Muscle of arm (tissue), 12 donors: ENCODE results near the gene PWWP2A. TPM values are rescaled to one million over a fixed set of nuclear protein-coding genes. Genes with fewer than 3 reads are reported as not detected.

Source experiments
- DNase-seq: peaks from one replicate; pipeline ENCODE4 v3.0.0-alpha.2; 2013
- polyA plus RNA-seq, 12 donors: library from polyadenylated mRNA; unstranded; fragments of 120-200 nt; gene quantifications; one replicate each; pipeline ENCODE4 v1.2.1, GENCODE V29; 2013; ENCODE audit not compliant: insufficient read length in 12 of 12

The PWWP2A gene
- polyA plus RNA-seq, 12 donors, result 14.7 to 31.0 (median 16.3) TPM; not detected in 1

GRCh38 chr5:160134332-160134731, 15.1 kb upstream of the PWWP2A start:
- DNase-seq, result no peak

GRCh38 chr5:160133918-160134304, 14.7 kb upstream of the PWWP2A start:
- no peak for DNase-seq

GRCh38 chr5:160133071-160133917, 14.0 kb upstream of the PWWP2A start:
- peak; percentile 10 for DNase-seq

GRCh38 chr5:160129841-160130240, 10.6 kb upstream of the PWWP2A start:
- no peak for DNase-seq

- no peak for DNase-seq
Observed at GRCh38 chr5:160128632-160129031, 9.4 kb upstream of the PWWP2A start.

GRCh38 chr5:160119905-160120266, 636 bp upstream of the PWWP2A start:
- DNase-seq, result no peak

GRCh38 chr5:160118349-160119141, 705 bp downstream of the PWWP2A start:
- DNase-seq, result no peak

- DNase-seq, result no peak
Observed at GRCh38 chr5:160116991-160117390, 2.3 kb downstream of the PWWP2A start.

GRCh38 chr5:160108124-160108523, 11.1 kb downstream of the PWWP2A start:
- no peak for DNase-seq

- no peak for DNase-seq
Observed at GRCh38 chr5:160105686-160106360, 13.4 kb downstream of the PWWP2A start.

- DNase-seq, result no peak
Observed at GRCh38 chr5:160097991-160098390, 21.3 kb downstream of the PWWP2A start.

- DNase-seq, result no peak
Observed at GRCh38 chr5:160096178-160096577, 23.1 kb downstream of the PWWP2A start.

GRCh38 chr5:160092960-160093707, 26.1 kb downstream of the PWWP2A start:
- DNase-seq, result no peak

- no peak for DNase-seq
Observed at GRCh38 chr5:160092514-160092913, 26.7 kb downstream of the PWWP2A start.

GRCh38 chr5:160090059-160090458, 29.2 kb downstream of the PWWP2A start:
- DNase-seq, result no peak

GRCh38 chr5:160089531-160089930, 29.7 kb downstream of the PWWP2A start:
- DNase-seq, result no peak

GRCh38 chr5:160088805-160089204, 30.4 kb downstream of the PWWP2A start:
- no peak for DNase-seq

GRCh38 chr5:160087199-160087598, 32.1 kb downstream of the PWWP2A start:
- no peak for DNase-seq

GRCh38 chr5:160084144-160084543, 35.1 kb downstream of the PWWP2A start:
- DNase-seq, result no peak

GRCh38 chr5:160083501-160083900, 35.7 kb downstream of the PWWP2A start:
- DNase-seq, result no peak

GRCh38 chr5:160082614-160083500, 36.4 kb downstream of the PWWP2A start:
- no peak for DNase-seq
